ENCODE results near the gene MTR.
"Not testable (repeated sequence)": the region's sequence is repeated elsewhere in the genome, so short reads cannot be mapped to it uniquely, and the experiment has no call there.

- TF ChIP-seq, protein P1, sequence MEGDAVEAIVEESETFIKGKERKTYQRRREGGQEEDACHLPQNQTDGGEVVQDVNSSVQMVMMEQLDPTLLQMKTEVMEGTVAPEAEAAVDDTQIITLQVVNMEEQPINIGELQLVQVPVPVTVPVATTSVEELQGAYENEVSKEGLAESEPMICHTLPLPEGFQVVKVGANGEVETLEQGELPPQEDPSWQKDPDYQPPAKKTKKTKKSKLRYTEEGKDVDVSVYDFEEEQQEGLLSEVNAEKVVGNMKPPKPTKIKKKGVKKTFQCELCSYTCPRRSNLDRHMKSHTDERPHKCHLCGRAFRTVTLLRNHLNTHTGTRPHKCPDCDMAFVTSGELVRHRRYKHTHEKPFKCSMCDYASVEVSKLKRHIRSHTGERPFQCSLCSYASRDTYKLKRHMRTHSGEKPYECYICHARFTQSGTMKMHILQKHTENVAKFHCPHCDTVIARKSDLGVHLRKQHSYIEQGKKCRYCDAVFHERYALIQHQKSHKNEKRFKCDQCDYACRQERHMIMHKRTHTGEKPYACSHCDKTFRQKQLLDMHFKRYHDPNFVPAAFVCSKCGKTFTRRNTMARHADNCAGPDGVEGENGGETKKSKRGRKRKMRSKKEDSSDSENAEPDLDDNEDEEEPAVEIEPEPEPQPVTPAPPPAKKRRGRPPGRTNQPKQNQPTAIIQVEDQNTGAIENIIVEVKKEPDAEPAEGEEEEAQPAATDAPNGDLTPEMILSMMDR (IDR thresholded peaks at IDR 0.05; ENCODE audit: insufficient read depth, low read length, poor library complexity, severe bottlenecking), result not testable (repeated sequence)
- TF ChIP-seq EZH2phosphoT487 (conservative IDR thresholded peaks at IDR 0.05; ENCODE audit: low read length), result not testable (repeated sequence)
Observed at GRCh38 chr1:236911047-236911446, 116.0 kb downstream of the MTR start.

Data from SU-DHL-6 (cell line).